Measurements from ENCODE around the gene LYRM4.

LYRM4 gene

GRCh38 chr6:5091210-5092069, 169.3 kb downstream of the LYRM4 start:
- DNase-seq: no peak

- DNase-seq: no peak
Measured at GRCh38 chr6:5090603-5091002, 170.1 kb downstream of the LYRM4 start.

- DNase-seq: no peak
Measured at GRCh38 chr6:5089481-5090438, 171.0 kb downstream of the LYRM4 start.

GRCh38 chr6:5088780-5089179, 172.0 kb downstream of the LYRM4 start:
- DNase-seq: no peak

- no peak for DNase-seq
Measured at GRCh38 chr6:5087389-5087788, 173.4 kb downstream of the LYRM4 start.

- no peak for DNase-seq
Measured at GRCh38 chr6:5086294-5086890, 174.4 kb downstream of the LYRM4 start.

GRCh38 chr6:5085648-5086293, 175.0 kb downstream of the LYRM4 start:
- no peak for DNase-seq

GRCh38 chr6:5084781-5085647, 175.7 kb downstream of the LYRM4 start, which contains the start of gene PPP1R3G:
PPP1R3G (plus strand) TSS chr6:5085341; CDS start chr6:5085486, 145 bp downstream.
- no peak for DNase-seq

- DNase-seq: no peak
Measured at GRCh38 chr6:5084360-5084780, 176.4 kb downstream of the LYRM4 start.

GRCh38 chr6:5083813-5084359, 176.9 kb downstream of the LYRM4 start:
- no peak for DNase-seq

GRCh38 chr6:5083307-5083583, 177.5 kb downstream of the LYRM4 start:
- no peak for DNase-seq

- no peak for DNase-seq
Measured at GRCh38 chr6:5082487-5083306, 178.1 kb downstream of the LYRM4 start.

GRCh38 chr6:5081955-5082354, 178.8 kb downstream of the LYRM4 start:
- no peak for DNase-seq

- DNase-seq: no peak
Measured at GRCh38 chr6:5081182-5081581, 179.6 kb downstream of the LYRM4 start.

- DNase-seq: no peak
Measured at GRCh38 chr6:5080574-5080973, 180.2 kb downstream of the LYRM4 start.

GRCh38 chr6:5079692-5080091, 181.1 kb downstream of the LYRM4 start:
- no peak for DNase-seq

- no peak for DNase-seq
Measured at GRCh38 chr6:5078121-5078669, 182.6 kb downstream of the LYRM4 start.

- no peak for DNase-seq
Measured at GRCh38 chr6:5076931-5077330, 183.8 kb downstream of the LYRM4 start.

GRCh38 chr6:5073992-5074391, 186.8 kb downstream of the LYRM4 start:
- no peak for DNase-seq

- no peak for DNase-seq
Measured at GRCh38 chr6:5072440-5072839, 188.3 kb downstream of the LYRM4 start.

Measured in SIG-M5 (cell line).